Gastrocnemius medialis (tissue), 4 donors: ENCODE data around the gene TMCC2. TPM values are rescaled to one million over a fixed set of nuclear protein-coding genes. Genes with fewer than 3 reads are reported as not detected.

Experiments used
- ATAC-seq, 2 donors: fragments of 150-250 bp; one replicate each; pipeline ENCODE4 v1.9.1; 2016
- DNase-seq, 2 donors: peaks; one replicate each; pipeline ENCODE4 v3.0.0-alpha.2; 2019
- H3K27ac ChIP-seq, 4 donors: fragments of 200-600 bp; sonication (generic); 1 replicate in 1 of 4; 2 replicates in 3 of 4; pipeline ENCODE4 v1.5.1; 2016 to 2018; ENCODE audit warnings: mild to moderate bottlenecking in 2 of 4, moderate library complexity in 1 of 4
- H3K27me3 ChIP-seq, 3 donors: fragments of 200-600 bp; sonication (generic) in 2 of 3; 1 replicate in 1 of 3; 2 replicates in 2 of 3; pipeline versions ENCODE4 v1.5.1 to v1.6.0; 2016 to 2019; ENCODE audit warnings: mild to moderate bottlenecking in 1 of 3, moderate library complexity in 1 of 3
- H3K36me3 ChIP-seq, 2 donors: fragments of 200-600 bp; sonication (generic) in 1 of 2; one replicate each; pipeline ENCODE4 v1.5.1; 2017 to 2018
- H3K4me1 ChIP-seq, 2 donors: fragments of 200-600 bp; sonication (generic) in 1 of 2; one replicate each; pipeline ENCODE4 v1.5.1; 2016 to 2017; ENCODE audit warnings: mild to moderate bottlenecking in 2 of 2
- H3K4me3 ChIP-seq, 4 donors: fragments of 200-600 bp; sonication (generic) in 3 of 4; 1 replicate in 1 of 4; 2 replicates in 3 of 4; pipeline ENCODE4 v1.5.1; 2016 to 2019; ENCODE audit warnings: mild to moderate bottlenecking in 2 of 4
- H3K9me3 ChIP-seq, 3 donors: fragments of 200-600 bp; sonication (generic) in 2 of 3; 1 replicate in 1 of 3; 2 replicates in 2 of 3; pipeline ENCODE4 v1.5.1; 2016 to 2019
- CTCF ChIP-seq, 5 experiments: fragments of 450-650 bp in 3 of 5; fragments of 200-600 bp in 2 of 5; sonication (generic) in 2 of 5; IDR thresholded peaks in 4 of 5; conservative IDR thresholded peaks in 1 of 5; 1 replicate in 4 of 5; 2 replicates in 1 of 5; pipeline ENCODE4 v1.5.1; 2016 to 2019; ENCODE audit warnings: antibody characterized with exemption in 5 of 5, mild to moderate bottlenecking in 3 of 5, moderate library complexity in 3 of 5
- POLR2A ChIP-seq, 2 donors: fragments of 450-650 bp; IDR thresholded peaks; one replicate each; pipeline ENCODE4 v1.6.1; 2017; ENCODE audit warnings: antibody characterized with exemption in 2 of 2, mild to moderate bottlenecking in 2 of 2, moderate library complexity in 2 of 2
- in situ Hi-C, 4 donors: fragments of 200-750 bp; cut with MboI; loops; one replicate each; pipeline versions ENCODE4 v1.15.0 to v1.8.0; 2017; ENCODE audit warnings: low sequenced_read_pairs in 4 of 4
- intact Hi-C: fragments of 100-400 bp; cut with DNase I; formaldehyde crosslinking; loops from one replicate; pipeline ENCODE4 v1.15.1; 2023; ENCODE audit warnings: low total_unique reads
- total RNA-seq, 4 donors: library from RNA; depleted of rRNA; stranded (reverse); fragments of >200 nt; gene quantifications; one replicate each; pipeline versions ENCODE4 v1.1.0 to v1.2.3, GENCODE V29; 2016

The TMCC2 gene
- total RNA-seq, 4 donors from 2014 or later, result 1.1 to 7.6 (median 5.6) TPM

GRCh38 chr1:205312866-205313562 is 85.3 kb downstream of the TMCC2 start:
- ATAC-seq (no peak), DNase-seq (no peak)
- H3K27me3 ChIP-seq, result no peaks in the 10 kb centered on the region
- peak overlapping the region; percentile 9 to 62 (median 34) for H3K27ac ChIP-seq
- intact Hi-C loops, result no loop called here
- peaks cover 30 to 39% of the 10 kb centered on the region in 2 donors for H3K4me1 ChIP-seq
- no peaks in the 10 kb centered on the region for H3K9me3 ChIP-seq
- TF ChIP-seq POLR2A (IDR thresholded peaks at IDR 0.05) (no peak), CTCF (IDR thresholded peaks at IDR 0.05 in 4 of 5, conservative IDR thresholded peaks at IDR 0.05 in 1 of 5) (no peak)
- H3K36me3 ChIP-seq, result no peaks in the 10 kb centered on the region
- in situ Hi-C loops, result no loop called here
- peak overlapping the region in 1 of 4 donors; percentile 14 for H3K4me3 ChIP-seq

DNA sequence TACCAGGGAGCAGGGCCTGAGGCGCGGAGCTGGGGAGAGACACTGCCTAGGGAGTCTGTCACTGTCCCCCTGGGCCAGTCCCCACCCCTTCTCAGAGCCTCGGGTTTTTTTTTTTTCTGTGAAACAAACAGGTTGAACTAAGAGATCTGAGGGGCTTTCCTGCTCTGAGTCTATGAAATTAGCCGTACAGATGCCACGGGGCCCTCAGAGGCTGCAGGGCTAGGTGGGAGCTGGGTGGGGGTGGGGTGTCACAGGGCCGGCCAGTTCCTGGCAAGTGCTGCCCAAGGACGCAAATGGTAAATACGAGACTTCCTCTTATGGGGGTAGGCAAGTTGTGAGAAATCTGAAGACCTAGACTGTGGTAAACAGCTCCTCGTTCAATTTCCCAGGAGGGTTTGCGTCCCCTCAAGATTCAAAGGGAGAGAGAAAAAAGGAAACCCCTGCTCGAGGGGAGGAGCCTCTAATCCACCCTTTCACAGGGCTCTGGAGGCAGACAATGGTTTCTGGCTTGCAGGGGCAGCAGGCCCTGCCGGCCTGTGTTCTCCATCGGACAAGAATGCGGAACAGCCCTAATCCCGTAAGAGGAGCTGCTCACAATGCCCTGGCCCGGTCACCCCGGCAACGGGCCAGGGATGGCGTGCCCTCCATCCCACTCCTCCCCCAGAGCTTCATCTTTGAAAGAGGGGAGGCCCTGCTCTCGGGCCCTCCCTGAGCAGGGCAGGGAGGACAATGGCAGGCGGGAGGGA is 86.0 kb downstream of the TMCC2 start:
- Histone ChIP-seq H3K36me3 (no peaks in the 10 kb centered on the region), H3K4me1 (peaks cover 38 to 47% of the 10 kb centered on the region in 2 donors), H3K27ac (peak overlapping the region; percentile 9 to 62 (median 34)), H3K9me3 (no peaks in the 10 kb centered on the region), H3K4me3 (peak overlapping the region in 2 of 4 donors; percentile 2 to 14), H3K27me3 (no peaks in the 10 kb centered on the region)
- ATAC-seq (no peak), DNase-seq (peak in 1 of 2 donors; percentile 24)
- in situ Hi-C loops, result no loop called here
- TF ChIP-seq POLR2A (IDR thresholded peaks at IDR 0.05), result no peak
- TF ChIP-seq CTCF (IDR thresholded peaks at IDR 0.05 in 4 of 5, conservative IDR thresholded peaks at IDR 0.05 in 1 of 5), result no peak
- intact Hi-C loops, result no loop called here

GRCh38 chr1:205315008-205315618 is 87.4 kb downstream of the TMCC2 start:
- H3K9me3 ChIP-seq, result no peaks in the 10 kb centered on the region
- no peak overlapping the region for H3K27ac ChIP-seq
- in situ Hi-C loops, result loop anchor here in 1 of 4 donors (5.0 kb wide), 1 partner anchor 33 kb away; no protein-coding TSS in a partner anchor
- H3K27me3 ChIP-seq, result no peaks in the 10 kb centered on the region
- DNase-seq (no peak), ATAC-seq (no peak)
- intact Hi-C loops, result no loop called here
- no peak overlapping the region for H3K4me3 ChIP-seq
- TF ChIP-seq CTCF (IDR thresholded peaks at IDR 0.05 in 4 of 5, conservative IDR thresholded peaks at IDR 0.05 in 1 of 5), result no peak
- TF ChIP-seq POLR2A (IDR thresholded peaks at IDR 0.05), result no peak
- H3K4me1 ChIP-seq, result peaks cover 51 to 60% of the 10 kb centered on the region in 2 donors
- no peaks in the 10 kb centered on the region for H3K36me3 ChIP-seq

- ATAC-seq (no peak), DNase-seq (no peak)
- no peaks in the 10 kb centered on the region for H3K36me3 ChIP-seq
These were observed 88.4 kb downstream of the TMCC2 start for GRCh38 chr1:205316161-205316566.

More at GRCh38 chr1:205316161-205316566, 88.4 kb downstream of the TMCC2 start:
- no peak for TF ChIP-seq CTCF (IDR thresholded peaks at IDR 0.05 in 4 of 5, conservative IDR thresholded peaks at IDR 0.05 in 1 of 5)
- no peak for TF ChIP-seq POLR2A (IDR thresholded peaks at IDR 0.05)
- Histone ChIP-seq H3K4me3 (no peak overlapping the region), H3K9me3 (no peaks in the 10 kb centered on the region), H3K27me3 (no peaks in the 10 kb centered on the region), H3K4me1 (peaks cover 55 to 67% of the 10 kb centered on the region in 2 donors), H3K27ac (peak overlapping the region in 2 of 4 donors; percentile 38 to 84)
- intact Hi-C loops (no loop called here), in situ Hi-C loops (loop anchor here in 1 of 4 donors (5.0 kb wide), 1 partner anchor 34 kb away; no protein-coding TSS in a partner anchor)
